HCT116 (cell line): Measurements from ENCODE around the gene ATF7. TPM values are rescaled to one million over a fixed set of nuclear protein-coding genes. Genes with fewer than 3 reads are reported as not detected.

Experiments
- ATAC-seq: fragments of 200-7000 bp; cut with Tn5 transposase; 2 replicates; pipeline ENCODE4 v1.9.1; 2020; ENCODE audit warnings: mild to moderate bottlenecking, moderate library complexity
- BruUV-seq: library from RNA; stranded (reverse); fragments of 400-500 nt; replicated peaks from 2 replicates; lab custom pipeline; 2021; lab: Mats Ljungman, UMichigan
- CTCF ChIA-PET: fragments of 300-600 bp; sonication (Branson Sonifier 250); formaldehyde crosslinking; loops from one replicate; lab custom pipeline; 2021; ENCODE audit warnings: antibody characterized with exemption; lab: Charles Lee
- POLR2A ChIA-PET: fragments of 300-600, 350-600 bp; sonication (Branson Sonifier 250); formaldehyde crosslinking; loops from one replicate; lab custom pipeline; 2021; ENCODE audit warnings: antibody characterized with exemption; lab: Charles Lee
- RAD21 ChIA-PET, 2 experiments: fragments of 300-600 bp; sonication (Branson Sonifier 250); formaldehyde crosslinking; loops; one replicate each; lab custom pipeline; 2023; ENCODE audit warnings: low total read pairs in 2 of 2; ENCODE audit not compliant: uncharacterized antibody in 2 of 2, unreplicated experiment in 2 of 2, low non-redundant PET in 1 of 2; lab: Charles Lee
- DNase-seq: peaks from one replicate; pipeline ENCODE4 v3.0.0-alpha.2; 2010; ENCODE audit warnings: low read depth, low spot score
- H2AFZ ChIP-seq: fragments of 200-600 bp; shearing (Covaris generic), sonication (generic); 2 replicates; pipeline ENCODE4 v1.6.1; 2017; ENCODE audit warnings: low read depth, mixed run types, mixed read lengths, antibody characterized with exemption, low read length; ENCODE audit not compliant: poor library complexity, severe bottlenecking
- H3K27ac ChIP-seq: 2 replicates; pipeline ENCODE4 v1.5.1; 2012; ENCODE audit warnings: low read depth, low read length
- H3K27me3 ChIP-seq: fragments of 200-600 bp; sonication (generic); 2 replicates; pipeline ENCODE4 v1.6.1; 2016; ENCODE audit warnings: mixed run types, low read length, mixed read lengths; ENCODE audit not compliant: insufficient read depth
- H3K36me3 ChIP-seq, 2 experiments: fragments of 200-500 bp in 1 of 2; fragments of 200-600 bp in 1 of 2; sonication (Bioruptor generic) in 1 of 2; sonication (generic) in 1 of 2; 2 replicates each; pipeline versions ENCODE4 v1.5.1 to v1.6.1; 2014 to 2016; ENCODE audit warnings: low read length in 2 of 2, inconsistent platforms in 1 of 2, mixed read lengths in 1 of 2, mixed run types in 1 of 2; ENCODE audit not compliant: insufficient read depth in 2 of 2, control insufficient read depth in 1 of 2
- H3K4me1 ChIP-seq, 2 experiments: fragments of 200-600 bp in 1 of 2; sonication (generic) in 1 of 2; 2 replicates each; pipeline versions ENCODE4 v1.5.1 to v1.6.1; 2012 to 2017; ENCODE audit warnings: low read length in 2 of 2, inconsistent platforms in 1 of 2, mild to moderate bottlenecking in 1 of 2, mixed read lengths in 1 of 2, mixed run types in 1 of 2, moderate library complexity in 1 of 2; ENCODE audit not compliant: insufficient read depth in 2 of 2, control insufficient read depth in 1 of 2
- H3K4me2 ChIP-seq: fragments of 200-600 bp; sonication (generic); 2 replicates; pipeline ENCODE4 v1.6.1; 2017; ENCODE audit warnings: mixed run types, low read length, mixed read lengths
- H3K4me3 ChIP-seq, 2 experiments: fragments of 200-600 bp in 1 of 2; sonication (generic) in 1 of 2; replicated peaks in 1 of 2; 2 replicates each; pipeline ENCODE4 v1.5.1; 2011 to 2016; ENCODE audit warnings: low read length in 2 of 2, control low read depth in 1 of 2, low read depth in 1 of 2, mild to moderate bottlenecking in 1 of 2, mixed read lengths in 1 of 2, mixed run types in 1 of 2
- H3K79me2 ChIP-seq: fragments of 200-600 bp; sonication (generic); 2 replicates; pipeline ENCODE4 v1.6.1; 2017; ENCODE audit warnings: mild to moderate bottlenecking, mixed run types, low read length, moderate library complexity, mixed read lengths; ENCODE audit not compliant: insufficient read depth
- H3K9ac ChIP-seq: fragments of 200-600 bp; sonication (generic); 2 replicates; pipeline ENCODE4 v1.6.1; 2016; ENCODE audit warnings: low read length, mixed read lengths
- H3K9me2 ChIP-seq: fragments of 200-600 bp; sonication (generic), shearing (Covaris generic); 2 replicates; pipeline ENCODE4 v1.6.1; 2017; ENCODE audit warnings: mixed run types, mild to moderate bottlenecking, moderate library complexity; ENCODE audit not compliant: insufficient read depth
- H3K9me3 ChIP-seq, 2 experiments: fragments of 200-500 bp in 1 of 2; fragments of 200-600 bp in 1 of 2; sonication (Bioruptor generic) in 1 of 2; sonication (generic) in 1 of 2; 2 replicates each; pipeline ENCODE4 v1.6.1; 2014 to 2017; ENCODE audit warnings: low read length in 2 of 2, mixed read lengths in 2 of 2, inconsistent platforms in 1 of 2, low read depth in 1 of 2, mild to moderate bottlenecking in 1 of 2, mixed run types in 1 of 2, moderate library complexity in 1 of 2; ENCODE audit not compliant: control insufficient read depth in 1 of 2, insufficient read depth in 1 of 2
- H4K20me1 ChIP-seq: fragments of 200-600 bp; sonication (generic), shearing (Covaris generic); 2 replicates; pipeline ENCODE4 v1.6.1; 2017; ENCODE audit warnings: mixed run types, mild to moderate bottlenecking, moderate library complexity; ENCODE audit not compliant: insufficient read depth
- ATF3 ChIP-seq: IDR thresholded peaks from 2 replicates; pipeline ENCODE4 v1.6.1; 2012
- CEBPB ChIP-seq: IDR thresholded peaks from 2 replicates; pipeline ENCODE4 v1.6.1; 2012; ENCODE audit warnings: low read depth
- FOSL1 ChIP-seq: IDR thresholded peaks from 2 replicates; pipeline ENCODE4 v1.6.1; 2012; ENCODE audit warnings: low read depth
- JUND ChIP-seq: IDR thresholded peaks from 2 replicates; pipeline ENCODE4 v1.6.1; 2012
- POLR2A ChIP-seq: IDR thresholded peaks from 2 replicates; pipeline ENCODE4 v1.7.0; 2011; ENCODE audit warnings: borderline replicate concordance; ENCODE audit not compliant: insufficient read depth, insufficient read length; ENCODE audit errors: extremely low read depth
- RAD21 ChIP-seq: IDR thresholded peaks from 2 replicates; pipeline ENCODE4 v1.6.1; 2012; ENCODE audit warnings: low read depth, mild to moderate bottlenecking
- SRF ChIP-seq: IDR thresholded peaks from 2 replicates; pipeline ENCODE4 v1.6.1; 2012; ENCODE audit warnings: low read depth
- TCF7L2 ChIP-seq: IDR thresholded peaks from 2 replicates; pipeline ENCODE4 v1.7.0; 2011; ENCODE audit warnings: borderline replicate concordance, inconsistent platforms; ENCODE audit not compliant: insufficient read depth, insufficient read length; ENCODE audit errors: extremely low read depth
- ZFX ChIP-seq: fragments of 450-650 bp; IDR thresholded peaks from 2 replicates; pipeline ENCODE4 v1.6.1; 2017
- intact Hi-C: fragments of 100-400 bp; cut with micrococcal nuclease; formaldehyde crosslinking; loops from 2 replicates; pipeline ENCODE4 v1.10.0; 2022
- total RNA-seq: library from RNA; stranded (reverse); gene quantifications from one replicate; pipeline ENCODE4 v1.2.1, GENCODE V29; 2021; ENCODE audit not compliant: unreplicated experiment
- TF ChIP-seq, protein P1 (sequence below), 3 experiments: fragments of 200-600 bp in 1 of 3; sonication (generic) in 1 of 3; IDR thresholded peaks in 2 of 3; conservative IDR thresholded peaks in 1 of 3; 2 replicates each; pipeline ENCODE4 v1.5.1; 2012 to 2017; ENCODE audit warnings: low read depth in 2 of 3, low read length in 2 of 3, antibody characterized with exemption in 1 of 3, borderline replicate concordance in 1 of 3, control low read depth in 1 of 3, mild to moderate bottlenecking in 1 of 3, mixed read lengths in 1 of 3, mixed run types in 1 of 3, moderate library complexity in 1 of 3; ENCODE audit not compliant: insufficient read depth in 1 of 3

ATF7 gene
- total RNA-seq, 1 experiment from 2014 or later: 24.0 TPM

GRCh38 chr12:53593031-53593430, 33.2 kb downstream of the ATF7 start:
- Histone ChIP-seq H2AFZ (no peak overlapping the region), H3K27ac (no peak overlapping the region), H3K36me3 (no peaks in the 10 kb centered on the region), H3K4me2 (no peak overlapping the region), H3K79me2 (no peaks in the 10 kb centered on the region; the same call in 1 of the 2 replicates), H3K9me3 (no peaks in the 10 kb centered on the region), H3K9ac (no peak overlapping the region), H3K9me2 (no peaks in the 10 kb centered on the region), H3K4me1 (no peaks in the 10 kb centered on the region), H3K27me3 (no peaks in the 10 kb centered on the region), H3K4me3 (no peak overlapping the region), H4K20me1 (no peaks in the 10 kb centered on the region)
- no TSS peak for BruUV-seq
- RAD21 ChIA-PET: no interaction called here
- TF ChIP-seq JUND (no peak), ATF3 (no peak), FOSL1 (no peak), POLR2A (no peak), TCF7L2 (no peak), ZFX (no peak), RAD21 (no peak), SRF (no peak), CEBPB (no peak)
- TF ChIP-seq, protein P1, sequence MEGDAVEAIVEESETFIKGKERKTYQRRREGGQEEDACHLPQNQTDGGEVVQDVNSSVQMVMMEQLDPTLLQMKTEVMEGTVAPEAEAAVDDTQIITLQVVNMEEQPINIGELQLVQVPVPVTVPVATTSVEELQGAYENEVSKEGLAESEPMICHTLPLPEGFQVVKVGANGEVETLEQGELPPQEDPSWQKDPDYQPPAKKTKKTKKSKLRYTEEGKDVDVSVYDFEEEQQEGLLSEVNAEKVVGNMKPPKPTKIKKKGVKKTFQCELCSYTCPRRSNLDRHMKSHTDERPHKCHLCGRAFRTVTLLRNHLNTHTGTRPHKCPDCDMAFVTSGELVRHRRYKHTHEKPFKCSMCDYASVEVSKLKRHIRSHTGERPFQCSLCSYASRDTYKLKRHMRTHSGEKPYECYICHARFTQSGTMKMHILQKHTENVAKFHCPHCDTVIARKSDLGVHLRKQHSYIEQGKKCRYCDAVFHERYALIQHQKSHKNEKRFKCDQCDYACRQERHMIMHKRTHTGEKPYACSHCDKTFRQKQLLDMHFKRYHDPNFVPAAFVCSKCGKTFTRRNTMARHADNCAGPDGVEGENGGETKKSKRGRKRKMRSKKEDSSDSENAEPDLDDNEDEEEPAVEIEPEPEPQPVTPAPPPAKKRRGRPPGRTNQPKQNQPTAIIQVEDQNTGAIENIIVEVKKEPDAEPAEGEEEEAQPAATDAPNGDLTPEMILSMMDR (IDR thresholded peaks at IDR 0.05 in 2 of 3, conservative IDR thresholded peaks at IDR 0.05 in 1 of 3; ENCODE audit: borderline replicate concordance in 1 of 3, insufficient read depth in 1 of 3, low read depth in 2 of 3, low read length in 2 of 3): no peak
- DNase-seq: no peak
- no peak for ATAC-seq
- intact Hi-C loops: no loop called here
- POLR2A ChIA-PET: no interaction called here
- CTCF ChIA-PET: no interaction called here
